Activated effector memory CD4-positive, alpha-beta T cell treated with Interleukin-2 at 50 U/mL for 16 hours (primary cell): ENCODE results near the gene HPF1.

Experiments
- DNase-seq: peaks from one replicate; pipeline ENCODE4 v3.0.0-alpha.2; 2020

HPF1 gene

GRCh38 chr4:169730564-169730963 is 27.2 kb downstream of the HPF1 start:
- DNase-seq, result no peak

GRCh38 chr4:169727616-169728015 is 30.1 kb downstream of the HPF1 start:
- no peak for DNase-seq

GRCh38 chr4:169724260-169724659 is 33.5 kb downstream of the HPF1 start:
- no peak for DNase-seq

DNA sequence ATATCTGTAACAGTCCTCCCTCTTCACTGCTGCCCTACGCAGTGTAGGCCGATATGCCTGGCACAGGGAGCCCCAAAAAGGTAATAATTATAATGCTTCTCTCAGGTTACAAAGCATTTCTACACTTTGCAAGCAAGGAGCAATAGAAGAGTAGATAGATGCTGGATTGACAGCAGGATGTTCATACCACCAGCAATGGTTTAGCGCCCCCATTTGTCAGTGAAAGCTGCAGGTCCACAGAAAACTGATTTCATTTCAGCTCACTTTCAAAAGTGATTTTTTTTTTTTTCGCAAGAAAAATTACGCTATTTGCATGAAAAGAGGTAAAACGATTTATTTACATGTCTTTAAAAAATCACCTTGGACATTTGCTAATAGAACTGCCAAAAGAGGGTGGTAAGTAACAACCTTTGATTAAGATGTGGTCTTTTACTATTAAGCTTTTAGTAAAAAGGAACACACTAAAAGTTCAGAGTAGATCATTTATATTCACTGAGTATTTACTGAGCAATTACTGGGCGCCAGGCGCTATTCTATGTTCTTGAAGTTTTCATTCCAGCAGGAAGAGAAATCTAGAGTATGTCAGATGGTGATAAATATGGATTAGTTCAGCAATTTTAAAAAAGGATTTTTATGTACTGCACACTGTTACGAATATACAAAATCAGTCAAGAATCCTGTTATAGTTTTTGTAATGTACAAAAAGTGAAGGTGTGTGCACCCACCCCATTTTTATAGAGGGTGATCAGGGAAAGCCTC is 34.4 kb downstream of the HPF1 start:
- DNase-seq, result no peak

DNA sequence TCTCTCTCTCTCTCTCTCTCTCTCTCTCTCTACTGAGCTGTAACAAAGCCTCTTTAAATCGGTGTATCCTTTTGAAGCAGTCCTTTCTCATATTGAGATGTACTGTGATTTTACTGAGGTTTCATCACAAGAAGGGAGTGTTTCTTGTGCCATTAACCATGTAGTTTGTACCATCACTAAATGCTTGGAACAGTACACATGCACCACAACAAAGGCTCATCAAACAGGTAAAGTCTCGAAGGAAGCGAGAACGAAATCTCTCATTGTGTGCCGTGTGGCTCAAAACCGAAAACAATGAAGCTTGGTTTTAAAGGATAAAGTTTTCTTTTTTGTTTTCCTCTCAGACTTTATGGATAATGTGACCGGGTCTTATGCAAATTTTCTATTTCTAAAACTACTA is 37.2 kb downstream of the HPF1 start:
- DNase-seq, result no peak

DNA sequence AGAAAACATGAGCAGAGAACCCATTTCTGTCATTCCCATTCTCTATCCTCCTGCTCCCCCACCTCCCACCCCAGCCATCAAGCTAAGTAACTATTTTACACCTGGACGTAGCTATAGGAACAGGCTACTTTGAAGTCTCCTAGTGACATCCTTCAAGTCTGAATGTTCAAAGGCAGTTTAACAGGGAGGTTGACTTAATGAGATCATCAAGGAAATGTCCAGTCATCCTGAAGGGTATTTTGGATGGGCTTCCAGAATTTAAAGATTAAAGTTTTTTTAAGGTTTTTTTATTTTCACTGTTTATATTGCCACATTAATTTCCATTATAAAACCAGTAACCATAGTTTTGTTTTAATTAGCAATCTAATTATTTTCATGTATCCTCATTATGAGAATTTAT is 41.1 kb downstream of the HPF1 start:
- no peak for DNase-seq

DNA sequence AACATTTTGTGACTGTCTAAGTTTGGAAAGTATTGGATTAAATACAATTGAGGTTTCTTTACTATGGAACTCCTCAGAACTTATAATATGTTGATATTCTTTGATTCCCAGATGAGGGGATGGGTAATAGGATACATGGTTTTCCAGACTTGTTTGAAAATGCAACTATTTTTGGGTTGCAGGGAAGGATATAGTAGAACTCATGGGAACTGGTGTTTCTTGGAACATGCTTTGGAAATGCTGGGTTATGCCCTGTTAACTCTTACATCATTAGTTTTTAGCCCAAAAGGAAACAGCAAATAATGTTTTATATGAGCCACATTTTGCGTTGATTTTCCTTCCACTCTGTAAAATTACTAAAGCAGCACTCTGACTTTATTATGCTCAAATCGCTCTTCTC is 41.9 kb downstream of the HPF1 start:
- no peak for DNase-seq

DNA sequence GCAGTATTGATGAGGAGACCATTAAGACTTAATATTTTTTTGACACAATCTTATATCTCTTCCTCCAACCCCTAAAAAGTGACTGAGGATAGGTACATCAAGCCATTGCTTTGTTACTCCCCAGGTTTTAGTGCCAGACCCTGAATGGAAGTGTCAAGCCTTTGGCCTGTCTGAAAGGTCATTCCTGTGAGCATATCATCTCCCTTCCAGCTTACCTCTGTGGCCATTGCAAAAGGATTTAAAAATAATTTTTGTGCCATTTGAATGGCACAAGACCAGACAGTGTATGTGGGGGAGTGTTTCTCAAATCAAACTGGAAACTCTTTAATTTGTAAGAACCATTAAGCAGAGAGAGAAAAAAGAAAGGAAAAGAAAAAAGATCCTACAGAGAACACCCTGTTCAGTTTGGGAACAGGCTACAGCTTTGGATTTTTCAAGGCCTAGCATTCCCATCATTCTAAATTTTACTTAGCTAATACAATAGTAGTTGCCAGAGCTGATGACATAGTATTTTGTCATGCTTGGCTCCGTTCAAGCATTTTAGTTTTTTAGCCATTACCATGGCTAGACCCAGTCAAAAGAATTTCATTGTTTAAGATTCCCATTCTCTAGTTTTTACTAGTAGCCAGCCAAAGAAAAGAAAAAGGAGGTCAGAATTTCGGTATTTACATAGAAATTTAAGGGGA is 49.6 kb downstream of the HPF1 start:
- DNase-seq, result no peak

DNA sequence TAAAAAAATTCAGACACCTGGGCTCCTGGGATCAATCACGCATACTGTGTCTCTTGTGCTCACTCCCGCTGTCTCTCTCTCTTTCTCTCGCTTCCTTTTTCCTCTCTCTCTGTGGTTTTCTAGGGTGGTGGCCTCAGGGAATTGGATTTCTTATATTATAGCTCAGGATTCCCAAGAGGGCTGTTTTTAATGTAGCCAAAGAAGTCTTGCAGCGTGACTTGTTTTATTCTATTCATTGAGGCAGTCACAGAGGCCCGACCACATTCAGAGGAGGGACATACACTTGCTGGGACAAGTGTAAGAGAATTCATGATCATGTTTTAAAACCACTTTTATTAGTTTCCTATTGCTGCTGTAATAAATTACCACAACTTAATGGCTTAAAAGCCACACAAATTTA is 59.4 kb downstream of the HPF1 start:
- no peak for DNase-seq

- no peak for DNase-seq
Observed at GRCh38 chr4:169690787-169691186, 67.0 kb downstream of the HPF1 start.

DNA sequence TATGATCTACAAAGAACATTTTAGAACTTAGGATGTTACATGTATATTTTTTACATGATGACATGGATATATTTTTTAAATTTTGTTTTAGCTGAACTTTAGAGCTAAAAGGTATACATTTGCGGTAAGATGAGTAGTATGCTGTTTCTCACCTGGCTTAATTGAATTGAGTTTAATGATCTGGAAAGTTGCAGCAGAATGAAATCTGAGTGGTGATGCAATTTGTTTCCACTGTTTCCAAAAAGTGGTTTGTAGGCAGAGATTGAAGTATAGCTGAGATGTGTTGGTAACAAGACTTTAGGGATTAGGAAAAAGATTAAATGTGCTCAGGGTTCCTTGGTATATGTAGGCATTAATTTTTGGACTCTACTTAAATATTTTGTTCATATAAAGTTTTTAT is 68.1 kb downstream of the HPF1 start:
- DNase-seq, result no peak

- no peak for DNase-seq
Observed at GRCh38 chr4:169682372-169683047, 75.2 kb downstream of the HPF1 start.
